Naive B cell (primary cell): ENCODE measurements around the gene TRAPPC2. TPM values are rescaled to one million over a fixed set of nuclear protein-coding genes. Genes with fewer than 3 reads are reported as not detected.
A peak's percentile ranks its signal among the peaks of the same experiment; 100 is the strongest.
"Not testable (repeated sequence)": the region's sequence is repeated elsewhere in the genome, so short reads cannot be mapped to it uniquely, and the experiment has no call there.

Experiments
- ATAC-seq, 2 donors: fragments of 150-1000 bp; cut with Tn5 transposase; 2 replicates each; pipeline ENCODE4 v1.10.0; 2021; ENCODE audit warnings: low read depth in 2 of 2, mild to moderate bottlenecking in 2 of 2, moderate library complexity in 2 of 2
- DNase-seq: peaks from one replicate; pipeline ENCODE4 v3.0.0; 2022
- H3K27ac Mint-ChIP-seq, 6 donors: one replicate each; pipeline ENCODE4 v1.8.0; 2020 to 2022; ENCODE audit warnings: mild to moderate bottlenecking in 6 of 6, mixed read lengths in 6 of 6, moderate library complexity in 5 of 6, inconsistent platforms in 2 of 6
- H3K27me3 Mint-ChIP-seq, 3 donors: one replicate each; pipeline ENCODE4 v1.8.0; 2021 to 2022; ENCODE audit warnings: mixed read lengths in 3 of 3, mild to moderate bottlenecking in 1 of 3
- H3K36me3 Mint-ChIP-seq, 2 donors: one replicate each; pipeline ENCODE4 v1.8.0; 2020 to 2022; ENCODE audit warnings: mixed read lengths in 2 of 2, inconsistent platforms in 1 of 2, mild to moderate bottlenecking in 1 of 2
- H3K4me1 Mint-ChIP-seq, 3 donors: one replicate each; pipeline ENCODE4 v1.8.0; 2020 to 2022; ENCODE audit warnings: mixed read lengths in 3 of 3, inconsistent platforms in 1 of 3, mild to moderate bottlenecking in 1 of 3, moderate library complexity in 1 of 3
- H3K4me3 Mint-ChIP-seq, 8 donors: one replicate each; pipeline ENCODE4 v1.8.0; 2020 to 2022; ENCODE audit warnings: mild to moderate bottlenecking in 8 of 8, mixed read lengths in 8 of 8, moderate library complexity in 8 of 8, inconsistent platforms in 2 of 8
- H3K9me3 Mint-ChIP-seq, 7 donors: one replicate each; pipeline ENCODE4 v1.8.0; 2020 to 2022; ENCODE audit warnings: mixed read lengths in 7 of 7, mild to moderate bottlenecking in 5 of 7, inconsistent platforms in 2 of 7, moderate library complexity in 1 of 7
- polyA plus RNA-seq, 6 donors: library from polyadenylated mRNA; unstranded; fragments of 300-500 nt; fragmentation: Illumina TruSeq; gene quantifications; one replicate each; pipeline ENCODE4 v1.2.3, GENCODE V29; 2021; ENCODE audit warnings: low read depth in 6 of 6

Gene TRAPPC2
- polyA plus RNA-seq, 6 donors from 2014 or later = 39.9 to 53.9 (median 46.4) TPM

DNA sequence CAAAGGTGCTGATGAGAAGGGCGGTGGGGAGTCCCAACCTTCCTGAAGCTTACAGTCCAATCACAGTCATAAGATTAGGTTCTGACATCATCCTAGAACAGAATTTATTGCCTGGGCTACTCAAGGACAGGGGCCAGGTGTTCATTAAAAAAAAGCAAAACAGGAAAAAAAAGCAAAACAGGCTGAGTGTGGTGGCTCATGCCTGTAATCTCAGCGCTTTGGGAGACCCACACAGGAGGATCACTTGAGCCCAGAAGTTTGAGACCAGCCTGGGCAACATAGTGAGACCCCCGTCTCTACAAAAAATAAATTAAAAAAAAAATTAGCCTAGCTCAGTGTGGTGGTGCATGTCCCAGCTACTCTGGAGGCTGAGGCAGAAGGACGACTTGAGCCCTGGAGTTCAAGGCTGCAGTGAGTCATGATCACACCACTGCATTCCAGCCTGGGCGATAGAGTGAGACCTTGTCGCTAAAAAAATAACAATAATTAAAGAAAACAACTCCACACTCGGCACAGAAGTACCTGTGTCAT lies 42.5 kb downstream of the TRAPPC2 start:
- Mint-ChIP-seq H3K36me3 (no peaks in the 10 kb centered on the region), H3K4me3 (peak overlapping the region in 4 of 8 donors; percentile 13 to 65 (median 27)), H3K27me3 (peaks cover 0 to 7% (median 0%) of the 10 kb centered on the region in 3 donors), H3K4me1 (peaks cover 43 to 74% (median 52%) of the 10 kb centered on the region in 3 donors), H3K27ac (peak overlapping the region in 2 of 6 donors; percentile 84 to 87), H3K9me3 (no peaks in the 10 kb centered on the region)
- no peak for DNase-seq
- peak; percentile 37 to 49 for ATAC-seq

DNA sequence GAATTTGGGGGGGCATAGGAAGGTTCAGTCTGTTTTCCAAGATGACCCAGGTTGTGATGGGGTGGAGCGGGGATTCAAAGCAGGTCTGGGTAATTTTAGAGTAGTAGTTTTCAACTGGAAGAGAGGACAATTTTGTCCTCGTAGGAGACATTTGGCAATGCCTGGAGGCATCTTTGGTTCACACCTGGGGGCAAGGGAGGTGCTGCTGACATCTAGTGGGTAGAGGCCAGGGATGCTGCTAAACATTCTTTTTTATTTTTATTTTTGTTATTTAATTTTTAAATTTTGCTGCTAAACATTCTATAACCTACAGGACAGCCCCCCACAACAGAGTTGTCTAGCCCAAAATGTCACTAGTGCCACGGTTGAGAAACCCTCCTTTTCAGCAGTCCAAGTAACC lies 43.6 kb downstream of the TRAPPC2 start:
- DNase-seq = no peak
- Mint-ChIP-seq H3K4me1 (peaks cover 36 to 63% (median 45%) of the 10 kb centered on the region in 3 donors), H3K27me3 (peaks cover 0 to 7% (median 0%) of the 10 kb centered on the region in 3 donors), H3K9me3 (no peaks in the 10 kb centered on the region), H3K36me3 (no peaks in the 10 kb centered on the region), H3K4me3 (peak overlapping the region in 7 of 8 donors; percentile 85 to 96 (median 92)), H3K27ac (peak overlapping the region in 5 of 6 donors; percentile 40 to 94 (median 87))
- ATAC-seq = no peak

- DNase-seq = no peak
- peak overlapping the region; percentile 85 to 96 (median 93) for H3K4me3 Mint-ChIP-seq
- H3K27ac Mint-ChIP-seq = peak overlapping the region; percentile 82 to 92 (median 88)
- no peak for ATAC-seq
- H3K4me1 Mint-ChIP-seq = peaks cover 33 to 57% (median 35%) of the 10 kb centered on the region in 3 donors
- peaks cover 0 to 7% (median 0%) of the 10 kb centered on the region in 3 donors for H3K27me3 Mint-ChIP-seq
- H3K9me3 Mint-ChIP-seq = no peaks in the 10 kb centered on the region
- no peaks in the 10 kb centered on the region for H3K36me3 Mint-ChIP-seq
Observed at GRCh38 chrX:13689741-13690211, 44.6 kb downstream of the TRAPPC2 start.

GRCh38 chrX:13688958-13689740 lies 45.3 kb downstream of the TRAPPC2 start, which contains the start of gene RAB9A:
TSS of gene RAB9A (plus strand) at chrX:13689128. CDS start at chrX:13708747, 19,619 bp downstream.
- peak; percentile 84 to 86 for ATAC-seq
- H3K27ac Mint-ChIP-seq = peak within 1 kb of the TSS; percentile 83 to 96 (median 90)
- peaks cover 0 to 8% (median 0%) of the 10 kb centered on the region in 3 donors for H3K27me3 Mint-ChIP-seq
- peak within 1 kb of the TSS; percentile 85 to 96 (median 93) for H3K4me3 Mint-ChIP-seq
- H3K36me3 Mint-ChIP-seq = no peaks in the 10 kb centered on the region
- peaks cover 32 to 52% (median 34%) of the 10 kb centered on the region in 3 donors for H3K4me1 Mint-ChIP-seq
- no peaks in the 10 kb centered on the region for H3K9me3 Mint-ChIP-seq
- peak; percentile 71 for DNase-seq

GRCh38 chrX:13688384-13688957 lies 45.9 kb downstream of the TRAPPC2 start:
- DNase-seq (no peak), ATAC-seq (peak in 1 of 2 donors; percentile 4)
- H3K27me3 Mint-ChIP-seq = peaks cover 0 to 12% (median 0%) of the 10 kb centered on the region in 3 donors
- H3K27ac Mint-ChIP-seq = peak overlapping the region; percentile 74 to 96 (median 89)
- peaks cover 28 to 47% (median 30%) of the 10 kb centered on the region in 3 donors for H3K4me1 Mint-ChIP-seq
- peak overlapping the region; percentile 85 to 96 (median 93) for H3K4me3 Mint-ChIP-seq
- H3K9me3 Mint-ChIP-seq = no peaks in the 10 kb centered on the region
- H3K36me3 Mint-ChIP-seq = no peaks in the 10 kb centered on the region

DNA sequence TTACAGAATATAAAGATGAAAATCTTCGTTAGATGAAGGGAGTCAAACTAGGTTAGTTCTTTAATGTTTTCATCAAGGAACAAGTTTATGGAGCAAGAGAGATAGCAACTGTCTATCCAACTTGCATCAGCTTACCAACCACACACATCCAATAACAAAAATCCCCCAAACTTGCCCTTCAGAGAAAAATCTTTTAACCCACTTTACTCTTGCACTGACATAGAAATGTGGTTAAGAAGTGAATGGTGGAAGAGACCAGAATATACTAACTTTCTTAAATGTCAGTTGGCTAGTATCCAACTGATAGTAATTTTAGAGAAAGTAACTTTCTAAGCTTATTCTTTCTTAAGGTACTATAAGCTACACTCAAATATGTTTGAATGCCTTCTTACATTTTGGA lies 47.2 kb downstream of the TRAPPC2 start:
- Mint-ChIP-seq H3K36me3 (no peaks in the 10 kb centered on the region), H3K27me3 (peaks cover 0 to 12% (median 0%) of the 10 kb centered on the region in 3 donors), H3K4me3 (peak overlapping the region in 3 of 8 donors; percentile 1 to 96 (median 91)), H3K9me3 (peaks cover 0 to 1% (median 0%) of the 10 kb centered on the region in 7 donors), H3K4me1 (peaks cover 16 to 35% (median 18%) of the 10 kb centered on the region in 3 donors), H3K27ac (peak overlapping the region in 1 of 6 donors; percentile 17)
- ATAC-seq (no peak), DNase-seq (no peak)

- Mint-ChIP-seq H3K27ac (peak overlapping the region in 2 of 6 donors; percentile 31 to 53), H3K36me3 (no peaks in the 10 kb centered on the region), H3K27me3 (peaks cover 0 to 6% (median 0%) of the 10 kb centered on the region in 3 donors), H3K4me1 (peaks cover 8 to 17% (median 9%) of the 10 kb centered on the region in 3 donors), H3K4me3 (peak overlapping the region in 1 of 8 donors; percentile 13), H3K9me3 (peaks cover 0 to 1% (median 0%) of the 10 kb centered on the region in 7 donors)
- ATAC-seq (no peak), DNase-seq (no peak)
Observed at GRCh38 chrX:13685126-13685763, 49.2 kb downstream of the TRAPPC2 start.

GRCh38 chrX:13684361-13684760 lies 50.1 kb downstream of the TRAPPC2 start:
- Mint-ChIP-seq H3K27ac (no peak overlapping the region), H3K4me3 (no peak overlapping the region), H3K9me3 (peaks cover 0 to 5% (median 0%) of the 10 kb centered on the region in 7 donors), H3K4me1 (peaks cover 7 to 11% (median 7%) of the 10 kb centered on the region in 3 donors), H3K36me3 (no peaks in the 10 kb centered on the region), H3K27me3 (peaks cover 0 to 5% (median 0%) of the 10 kb centered on the region in 3 donors)
- ATAC-seq (no peak), DNase-seq (no peak)

GRCh38 chrX:13681595-13681994 lies 52.8 kb downstream of the TRAPPC2 start:
- no peak overlapping the region for H3K4me3 Mint-ChIP-seq
- H3K36me3 Mint-ChIP-seq = no peaks in the 10 kb centered on the region
- H3K4me1 Mint-ChIP-seq = peaks cover 0 to 7% (median 4%) of the 10 kb centered on the region in 3 donors
- no peak for DNase-seq
- no peak for ATAC-seq
- peaks cover 0 to 5% (median 0%) of the 10 kb centered on the region in 3 donors for H3K27me3 Mint-ChIP-seq
- no peak overlapping the region for H3K27ac Mint-ChIP-seq
- peaks cover 0 to 5% (median 0%) of the 10 kb centered on the region in 7 donors for H3K9me3 Mint-ChIP-seq

DNA sequence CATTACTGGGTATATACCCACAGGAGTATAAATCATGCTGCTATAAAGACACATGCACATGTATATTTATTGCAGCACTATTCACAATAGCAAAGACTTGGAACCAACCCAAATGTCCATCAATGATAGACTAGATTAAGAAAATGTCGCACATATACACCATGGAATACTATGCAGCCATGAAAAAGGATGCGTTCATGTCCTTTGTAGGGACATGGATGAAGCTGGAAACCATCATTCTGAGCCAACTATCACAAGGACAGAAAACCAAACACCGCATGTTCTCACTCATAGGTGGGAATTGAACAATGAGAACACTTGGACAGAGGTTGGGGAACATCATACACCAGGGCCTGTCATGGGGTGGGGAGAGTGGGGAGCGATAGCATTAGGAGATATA lies 54.7 kb downstream of the TRAPPC2 start:
- H3K36me3 Mint-ChIP-seq, H3K4me1 Mint-ChIP-seq, H3K27ac Mint-ChIP-seq, DNase-seq, ATAC-seq, H3K9me3 Mint-ChIP-seq, H3K4me3 Mint-ChIP-seq: not testable (repeated sequence)
- peaks cover 0 to 14% (median 0%) of the 10 kb centered on the region in 3 donors for H3K27me3 Mint-ChIP-seq

DNA sequence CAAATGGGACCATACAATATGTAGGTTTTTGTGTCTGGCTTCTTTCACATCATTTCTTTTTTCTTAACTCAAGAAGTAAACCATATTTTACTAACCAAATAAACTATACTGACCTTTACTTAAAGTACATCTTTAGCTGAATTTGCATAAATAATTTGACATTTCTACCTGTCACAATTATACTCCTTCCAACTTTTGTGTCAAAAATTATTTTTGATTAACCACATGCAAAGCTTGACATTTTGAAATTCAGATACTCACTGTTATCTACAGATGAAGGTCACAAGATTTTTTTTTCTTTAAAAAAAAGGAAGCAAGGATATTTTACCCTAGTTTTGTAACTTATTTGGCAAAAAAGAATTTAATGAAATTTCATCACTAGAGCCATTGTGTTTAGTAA lies 57.5 kb downstream of the TRAPPC2 start:
- ATAC-seq (no peak), DNase-seq (no peak)
- H3K27ac Mint-ChIP-seq = no peak overlapping the region
- peaks cover 0 to 8% (median 0%) of the 10 kb centered on the region in 3 donors for H3K27me3 Mint-ChIP-seq
- H3K9me3 Mint-ChIP-seq = peaks cover 0 to 5% (median 0%) of the 10 kb centered on the region in 7 donors
- H3K36me3 Mint-ChIP-seq = peaks cover 6 to 14% of the 10 kb centered on the region in 2 donors
- no peaks in the 10 kb centered on the region for H3K4me1 Mint-ChIP-seq
- H3K4me3 Mint-ChIP-seq = no peak overlapping the region

GRCh38 chrX:13673016-13673415 lies 61.4 kb downstream of the TRAPPC2 start:
- H3K27me3 Mint-ChIP-seq = peaks cover 0 to 19% (median 0%) of the 10 kb centered on the region in 3 donors
- H3K27ac Mint-ChIP-seq = peak overlapping the region in 2 of 6 donors; percentile 6 to 17
- H3K4me1 Mint-ChIP-seq = peaks cover 0 to 6% (median 0%) of the 10 kb centered on the region in 3 donors
- peaks cover 0 to 5% (median 0%) of the 10 kb centered on the region in 7 donors for H3K9me3 Mint-ChIP-seq
- H3K36me3 Mint-ChIP-seq = peaks cover 21 to 26% of the 10 kb centered on the region in 2 donors
- no peak overlapping the region for H3K4me3 Mint-ChIP-seq
- ATAC-seq (no peak), DNase-seq (no peak)
